Neural crest cell (in vitro differentiated cells): ENCODE results near the gene GNAS-AS1. TPM values are rescaled to one million over a fixed set of nuclear protein-coding genes. Genes with fewer than 3 reads are reported as not detected.

Experiments used
- DNase-seq: peaks from one replicate; pipeline ENCODE4 v3.0.0; 2021; ENCODE audit warnings: low read depth, mixed read lengths, low spot score
- H3K27ac Mint-ChIP-seq: one replicate; pipeline ENCODE4 v1.8.0; 2021; ENCODE audit warnings: mild to moderate bottlenecking, mixed read lengths; ENCODE audit not compliant: unreplicated experiment
- H3K27me3 Mint-ChIP-seq: 2 replicates; pipeline ENCODE4 v1.8.0; 2021; ENCODE audit warnings: low read depth, mild to moderate bottlenecking, mixed read lengths
- H3K36me3 Mint-ChIP-seq: 2 replicates; pipeline ENCODE4 v1.8.0; 2021; ENCODE audit warnings: low read depth, mild to moderate bottlenecking, mixed read lengths
- H3K4me1 Mint-ChIP-seq: 2 replicates; pipeline ENCODE4 v1.8.0; 2021; ENCODE audit warnings: mixed read lengths
- H3K4me3 Mint-ChIP-seq: one replicate; pipeline ENCODE4 v1.8.0; 2021; ENCODE audit warnings: mild to moderate bottlenecking, mixed read lengths
- H3K9me3 Mint-ChIP-seq: 2 replicates; pipeline ENCODE4 v1.8.0; 2021; ENCODE audit warnings: mixed read lengths
- total RNA-seq: library from RNA; stranded (reverse); gene quantifications from 2 replicates; pipeline ENCODE4 v1.2.1, GENCODE V29; 2021
- TF ChIP-seq, protein P1 (sequence below): fragments of 200-600 bp; sonication (generic); conservative IDR thresholded peaks from 2 replicates; pipeline ENCODE4 v1.5.0; 2021; ENCODE audit warnings: antibody characterized with exemption, mild to moderate bottlenecking

Gene GNAS-AS1
- total RNA-seq, 1 donor from 2014 or later, result 3.8 TPM

DNA sequence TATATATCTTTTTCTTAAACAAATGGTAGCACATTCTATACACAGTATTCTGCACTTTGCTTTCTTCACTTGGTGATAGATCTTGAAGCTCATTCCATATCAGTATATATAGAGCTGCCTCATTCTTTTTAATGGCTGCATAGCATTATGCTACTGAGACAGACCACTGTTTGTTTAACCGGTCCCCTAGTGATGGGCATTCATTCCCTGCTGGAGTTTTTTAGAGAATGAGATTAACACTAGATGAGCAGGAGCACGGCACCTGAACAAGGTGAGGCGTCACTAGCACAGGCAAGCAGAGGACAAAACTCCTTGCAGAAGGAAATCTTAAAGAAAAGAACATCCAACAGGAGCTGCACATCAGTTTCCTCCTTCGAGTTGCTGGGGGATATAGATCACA is 69.6 kb downstream of the GNAS-AS1 start:
- Mint-ChIP-seq H3K4me1 (no peaks in the 10 kb centered on the region), H3K4me3 (no peak overlapping the region), H3K27me3 (peaks cover 16% of the 10 kb centered on the region), H3K36me3 (no peaks in the 10 kb centered on the region), H3K9me3 (no peaks in the 10 kb centered on the region), H3K27ac (no peak overlapping the region)
- DNase-seq, result no peak
- TF ChIP-seq, protein P1, sequence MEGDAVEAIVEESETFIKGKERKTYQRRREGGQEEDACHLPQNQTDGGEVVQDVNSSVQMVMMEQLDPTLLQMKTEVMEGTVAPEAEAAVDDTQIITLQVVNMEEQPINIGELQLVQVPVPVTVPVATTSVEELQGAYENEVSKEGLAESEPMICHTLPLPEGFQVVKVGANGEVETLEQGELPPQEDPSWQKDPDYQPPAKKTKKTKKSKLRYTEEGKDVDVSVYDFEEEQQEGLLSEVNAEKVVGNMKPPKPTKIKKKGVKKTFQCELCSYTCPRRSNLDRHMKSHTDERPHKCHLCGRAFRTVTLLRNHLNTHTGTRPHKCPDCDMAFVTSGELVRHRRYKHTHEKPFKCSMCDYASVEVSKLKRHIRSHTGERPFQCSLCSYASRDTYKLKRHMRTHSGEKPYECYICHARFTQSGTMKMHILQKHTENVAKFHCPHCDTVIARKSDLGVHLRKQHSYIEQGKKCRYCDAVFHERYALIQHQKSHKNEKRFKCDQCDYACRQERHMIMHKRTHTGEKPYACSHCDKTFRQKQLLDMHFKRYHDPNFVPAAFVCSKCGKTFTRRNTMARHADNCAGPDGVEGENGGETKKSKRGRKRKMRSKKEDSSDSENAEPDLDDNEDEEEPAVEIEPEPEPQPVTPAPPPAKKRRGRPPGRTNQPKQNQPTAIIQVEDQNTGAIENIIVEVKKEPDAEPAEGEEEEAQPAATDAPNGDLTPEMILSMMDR, result no peak

DNA sequence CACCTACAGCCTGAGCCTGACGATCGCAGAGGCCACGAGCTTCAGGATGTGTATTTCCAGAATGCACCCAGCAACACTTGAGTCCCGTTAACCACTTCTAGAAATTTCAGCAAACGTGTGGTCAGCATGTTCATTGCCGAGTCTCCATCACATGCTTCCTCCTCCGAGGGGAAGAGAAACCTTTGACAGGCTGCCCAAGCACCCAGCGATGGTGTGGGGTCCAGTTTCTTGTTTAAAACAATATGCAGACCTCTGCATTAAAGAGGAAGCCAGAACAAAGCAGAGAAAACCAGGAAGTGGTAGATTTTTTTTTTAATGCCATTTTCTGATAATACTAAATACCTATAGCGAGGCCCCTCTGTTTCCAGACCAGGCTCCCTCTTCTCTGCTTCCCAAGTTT is 71.9 kb downstream of the GNAS-AS1 start:
- H3K36me3 Mint-ChIP-seq, result no peaks in the 10 kb centered on the region
- no peak for DNase-seq
- H3K27ac Mint-ChIP-seq, result peak overlapping the region; percentile 30
- peaks cover 4% of the 10 kb centered on the region for H3K4me1 Mint-ChIP-seq
- H3K27me3 Mint-ChIP-seq, result peaks cover 16% of the 10 kb centered on the region
- no peaks in the 10 kb centered on the region for H3K9me3 Mint-ChIP-seq
- TF ChIP-seq, protein P1, result no peak
- no peak overlapping the region for H3K4me3 Mint-ChIP-seq

DNA sequence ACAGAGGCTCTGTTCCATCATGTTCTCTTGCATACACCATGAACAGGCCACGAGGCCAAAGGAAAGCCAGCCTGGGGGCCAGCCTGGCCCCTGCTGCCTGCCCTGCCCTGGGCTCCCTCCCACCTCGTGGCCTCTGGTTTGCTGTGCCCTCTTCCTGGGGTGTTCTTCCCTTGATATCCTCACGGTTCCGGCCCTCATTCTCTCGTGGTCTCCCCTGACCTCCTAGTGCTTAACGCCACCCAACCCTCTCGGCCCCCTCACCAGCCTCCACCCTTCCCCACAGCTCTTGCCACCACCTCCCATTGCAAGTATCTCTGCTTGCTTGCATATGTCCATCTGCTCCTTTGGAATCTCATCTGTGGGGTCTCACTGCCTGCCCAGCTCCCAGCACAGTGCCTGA is 73.0 kb downstream of the GNAS-AS1 start:
- TF ChIP-seq, protein P1, result no peak

DNA sequence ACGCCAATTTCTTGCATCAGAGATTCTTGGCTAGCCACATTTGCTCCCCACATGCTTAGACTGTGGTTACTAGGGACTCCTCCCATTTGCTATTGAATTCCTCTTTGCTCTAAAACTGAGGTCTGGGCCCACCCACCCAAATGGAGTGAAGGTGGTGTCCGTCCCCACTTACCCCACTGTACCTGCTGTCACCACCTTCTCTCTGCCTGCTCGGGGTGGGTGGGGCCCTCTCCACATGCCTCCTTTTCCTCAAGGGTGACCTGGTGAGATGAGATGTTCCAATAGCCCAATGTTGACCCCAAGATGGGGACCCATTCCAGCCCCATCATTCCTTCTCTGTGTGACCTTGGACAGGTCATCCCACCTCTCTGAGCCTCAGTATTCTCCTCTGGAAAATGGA is 74.6 kb downstream of the GNAS-AS1 start:
- H3K9me3 Mint-ChIP-seq, result no peaks in the 10 kb centered on the region
- H3K27me3 Mint-ChIP-seq, result peaks cover 21% of the 10 kb centered on the region
- H3K27ac Mint-ChIP-seq, result no peak overlapping the region
- TF ChIP-seq, protein P1, result no peak
- DNase-seq, result no peak
- H3K4me3 Mint-ChIP-seq, result no peak overlapping the region
- H3K36me3 Mint-ChIP-seq, result no peaks in the 10 kb centered on the region
- peaks cover 4% of the 10 kb centered on the region for H3K4me1 Mint-ChIP-seq

More for the DNA sequence above, 73.0 kb downstream of the GNAS-AS1 start:
- Mint-ChIP-seq H3K9me3 (no peaks in the 10 kb centered on the region), H3K4me3 (no peak overlapping the region), H3K36me3 (no peaks in the 10 kb centered on the region), H3K27me3 (peaks cover 19% of the 10 kb centered on the region), H3K27ac (no peak overlapping the region), H3K4me1 (peaks cover 4% of the 10 kb centered on the region)
- DNase-seq, result no peak

DNA sequence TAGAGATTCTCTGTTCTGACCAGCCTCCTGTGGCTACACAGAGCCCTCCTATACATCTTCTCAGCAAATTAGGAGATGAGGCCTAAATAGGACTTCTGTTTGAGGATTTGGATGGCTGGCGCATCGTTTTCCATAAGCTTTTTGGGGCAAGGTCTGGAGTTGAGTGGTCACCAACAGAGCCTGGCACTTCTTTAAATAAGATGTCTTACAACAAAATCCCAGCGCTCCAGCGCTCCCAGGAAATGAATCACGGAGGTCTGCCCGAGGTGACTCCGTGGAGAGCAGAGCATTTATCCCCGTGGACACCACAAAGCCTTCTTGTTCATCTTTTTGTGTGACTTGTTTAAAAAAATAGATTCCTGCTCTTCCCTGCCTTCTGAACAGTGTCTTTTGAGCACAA is 75.3 kb downstream of the GNAS-AS1 start:
- TF ChIP-seq, protein P1, result no peak
- no peak for DNase-seq
- no peaks in the 10 kb centered on the region for H3K36me3 Mint-ChIP-seq
- H3K27ac Mint-ChIP-seq, result no peak overlapping the region
- no peak overlapping the region for H3K4me3 Mint-ChIP-seq
- peaks cover 26% of the 10 kb centered on the region for H3K27me3 Mint-ChIP-seq
- H3K4me1 Mint-ChIP-seq, result peaks cover 4% of the 10 kb centered on the region
- no peaks in the 10 kb centered on the region for H3K9me3 Mint-ChIP-seq
